Neural progenitor cell (in vitro differentiated cells): Measurements from ENCODE around the gene PROX2.

Experiments used
- CTCF ChIP-seq: fragments of 200-600 bp; sonication (generic); IDR thresholded peaks from 2 replicates; pipeline ENCODE4 v1.5.1; 2017; ENCODE audit warnings: antibody characterized with exemption, mild to moderate bottlenecking
- EZH2phosphoT487 ChIP-seq: fragments of 200-600 bp; sonication (generic); IDR thresholded peaks from 2 replicates; pipeline ENCODE4 v1.6.1; 2017; ENCODE audit warnings: antibody characterized with exemption

GRCh38 chr14:74871819-74872218 is 4.1 kb downstream of the PROX2 start:
- TF ChIP-seq CTCF (no peak), EZH2phosphoT487 (no peak)
